ENCODE measurements around the gene NEMP1. TPM values are rescaled to one million over a fixed set of nuclear protein-coding genes. Genes with fewer than 3 reads are reported as not detected.

Gene NEMP1
- total RNA-seq, 4 donors from 2014 or later, result 7.0 to 9.2 (median 7.9) TPM

- no peak for DNase-seq (ENCODE audit: low spot score in 2 of 2)
- H3K4me3 ChIP-seq (ENCODE audit: low read depth, poor library complexity, severe bottlenecking), result no peak overlapping the region
- no peak for TF ChIP-seq POLR2A (IDR thresholded peaks at IDR 0.05)
- no peak for TF ChIP-seq CTCF (IDR thresholded peaks at IDR 0.05)
- WGBS, 2 donors, result 56 to 61% methylated on average over 9 of the region's 9 CpGs
- intact Hi-C loops (cut with DNase I; ENCODE audit: low total_unique reads), result loop anchor here (5.0 kb wide), 1 partner anchor 45 kb away; no protein-coding TSS in a partner anchor
Observed at GRCh38 chr12:57112492-57113294, 34.1 kb upstream of the NEMP1 start.

DNA sequence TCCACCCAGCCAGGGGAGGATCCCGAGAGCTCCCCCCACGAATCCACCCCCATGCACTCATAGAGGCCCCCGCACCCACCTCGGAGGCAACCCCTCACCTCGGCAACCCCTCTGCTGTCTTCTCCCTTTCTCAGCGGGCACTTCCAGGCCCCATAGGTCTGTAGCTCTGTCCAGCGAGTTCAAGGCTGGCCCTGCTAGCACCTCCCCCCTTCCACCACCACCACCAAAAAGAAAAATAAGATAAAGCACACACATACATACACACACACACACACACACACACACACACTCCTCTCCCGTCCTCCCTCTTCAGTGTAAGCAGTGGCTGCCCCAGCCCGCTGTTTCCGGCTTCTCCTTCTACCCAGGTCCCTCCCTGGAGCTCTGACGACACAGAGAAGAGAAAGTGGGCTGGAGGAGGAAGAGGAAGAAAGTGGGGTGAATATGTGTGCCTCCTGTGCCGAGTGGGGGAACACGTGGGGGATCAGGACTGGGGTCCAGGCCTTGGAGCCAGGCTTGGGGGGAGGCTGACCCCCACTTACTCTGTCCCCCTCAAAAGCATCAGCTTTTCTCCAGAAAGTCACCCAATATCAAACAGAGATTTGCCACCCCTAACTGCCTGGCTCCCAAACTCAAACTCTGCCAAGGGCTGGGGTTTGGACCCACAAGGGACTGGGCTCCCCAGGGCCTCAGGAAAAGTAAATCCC, 32.6 kb upstream of the NEMP1 start, which contains the start of gene STAT6:
TSS of gene STAT6 (minus strand) at position 332 of the 704 bp plus-strand sequence. CDS start 3,084 bp downstream, outside the sequence.
- TF ChIP-seq CTCF (IDR thresholded peaks at IDR 0.05), result no peak
- TF ChIP-seq POLR2A (IDR thresholded peaks at IDR 0.05), result peak in 1 of 2 donors; percentile 50
- peak within 1 kb of the TSS; percentile 64 for H3K4me3 ChIP-seq (ENCODE audit: low read depth, poor library complexity, severe bottlenecking)
- intact Hi-C loops (cut with DNase I; ENCODE audit: low total_unique reads), result loop anchor here (5.0 kb wide), 1 partner anchor 44 kb away; no protein-coding TSS in a partner anchor
- WGBS, 2 donors, result 1 to 2% methylated on average over 13 of the region's 13 CpGs
- DNase-seq (ENCODE audit: low spot score in 2 of 2), result peak; percentile 91 to 96

DNA sequence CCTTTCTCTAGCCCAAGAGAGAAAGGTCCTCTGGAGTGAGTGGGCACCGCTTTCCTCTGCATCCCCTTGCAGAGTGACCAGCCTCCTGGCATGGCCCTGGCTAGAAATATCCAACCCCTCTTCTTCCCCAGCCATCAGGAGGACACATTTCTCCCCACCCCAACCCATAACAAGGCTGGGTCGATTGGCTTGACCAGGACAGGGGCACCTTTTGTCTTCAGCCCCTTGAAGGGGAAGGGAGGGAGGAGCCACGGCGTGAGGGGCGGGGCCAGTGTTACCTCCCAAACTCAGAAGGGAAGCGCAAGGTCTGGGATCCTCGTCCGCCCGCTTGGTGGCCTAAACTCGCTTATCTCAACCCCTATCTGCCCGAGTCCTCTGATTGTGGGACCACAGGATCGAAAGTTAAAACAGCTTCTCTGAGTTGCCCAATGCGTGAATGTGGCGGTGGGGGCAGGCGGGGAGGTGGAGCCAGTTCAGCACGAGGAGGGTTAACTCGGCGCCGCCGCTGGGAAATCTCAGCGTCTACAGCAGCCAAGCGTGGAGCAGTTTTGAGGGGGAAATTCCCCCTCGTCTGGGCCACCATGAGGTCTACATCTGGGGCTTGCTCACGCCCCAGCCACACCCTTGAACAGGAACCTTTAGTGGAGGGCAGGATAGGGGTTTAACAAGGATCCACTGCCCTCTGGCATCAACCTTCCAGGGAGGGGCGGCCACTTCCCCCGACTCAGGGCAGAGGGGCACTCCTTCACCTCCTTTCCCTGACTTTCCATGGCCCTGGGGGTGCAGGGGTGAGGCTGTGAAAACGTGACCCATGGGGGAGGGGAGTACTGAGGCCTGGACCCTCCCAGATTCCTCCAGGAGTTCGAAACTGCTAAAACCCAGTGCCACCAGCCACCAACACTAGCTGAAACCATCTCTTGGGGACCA, 31.8 kb upstream of the NEMP1 start:
- peak overlapping the region; percentile 64 for H3K4me3 ChIP-seq (ENCODE audit: low read depth, poor library complexity, severe bottlenecking)
- intact Hi-C loops (cut with DNase I; ENCODE audit: low total_unique reads), result loop anchor here (5.0 kb wide), 1 partner anchor 43 kb away; no protein-coding TSS in a partner anchor
- TF ChIP-seq POLR2A (IDR thresholded peaks at IDR 0.05), result no peak
- no peak for TF ChIP-seq CTCF (IDR thresholded peaks at IDR 0.05)
- WGBS, 2 donors, result 3% methylated on average over 23 to 28 of the region's 28 CpGs
- DNase-seq (ENCODE audit: low spot score in 2 of 2), result peak; percentile 81 to 96

DNA sequence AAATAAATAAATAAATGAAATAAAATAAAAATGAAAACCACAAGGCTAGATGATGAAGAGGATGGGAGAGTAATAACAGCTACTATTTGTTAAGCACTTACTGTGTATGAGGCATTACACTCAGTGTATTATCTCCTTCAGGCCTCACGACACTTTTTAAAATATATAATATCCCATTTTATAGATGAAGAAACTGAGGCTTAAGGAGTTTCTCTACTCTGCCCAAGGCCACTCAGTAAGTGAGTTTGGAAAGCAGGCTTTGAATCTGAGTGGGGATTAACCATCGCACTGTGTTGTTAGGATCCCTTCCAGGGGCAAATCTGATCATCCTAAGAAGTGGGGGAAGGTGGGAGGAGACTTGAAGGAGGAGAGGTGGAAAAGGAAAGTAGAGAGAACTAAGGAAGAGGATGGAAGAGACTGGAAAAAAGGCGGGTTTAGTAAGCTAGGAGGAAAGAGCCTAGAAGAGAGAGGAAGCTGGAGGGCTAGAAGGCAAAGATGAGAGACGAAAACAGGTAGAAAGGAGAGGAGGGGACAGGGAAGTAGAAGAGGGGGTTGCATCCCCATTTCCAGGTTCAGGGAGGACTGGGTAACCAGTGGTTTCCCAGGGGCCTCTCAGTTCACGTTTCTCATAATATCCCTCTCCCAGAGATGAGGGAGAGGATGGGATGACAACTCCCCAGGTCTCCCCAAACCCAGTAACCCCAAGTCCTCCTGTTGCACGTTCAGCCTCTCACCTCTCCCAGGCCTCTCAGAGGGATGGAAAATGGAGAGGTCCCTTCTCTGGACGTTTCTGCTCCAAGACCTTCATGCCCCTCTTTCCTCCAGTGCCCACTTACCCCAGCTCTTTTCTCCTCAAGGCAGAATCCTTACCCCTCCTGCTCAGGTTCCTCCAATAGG, 30.9 kb upstream of the NEMP1 start:
- intact Hi-C loops (cut with DNase I; ENCODE audit: low total_unique reads), result loop anchor here (5.0 kb wide), 1 partner anchor 42 kb away; no protein-coding TSS in a partner anchor
- 41 to 45% methylated on average over 7 of the region's 7 CpGs for WGBS, 2 donors
- DNase-seq (ENCODE audit: low spot score in 2 of 2), result no peak
- peak overlapping the region; percentile 64 for H3K4me3 ChIP-seq (ENCODE audit: low read depth, poor library complexity, severe bottlenecking)
- TF ChIP-seq CTCF (IDR thresholded peaks at IDR 0.05), result no peak
- no peak for TF ChIP-seq POLR2A (IDR thresholded peaks at IDR 0.05)
